ENCODE measurements around the gene UMODL1.

Gene UMODL1

GRCh38 chr21:42039470-42039901 lies 31.6 kb upstream of the UMODL1 start:
- peak; percentile 41 for DNase-seq (ENCODE audit: low read depth)
- TF ChIP-seq CTCF (IDR thresholded peaks at IDR 0.05; ENCODE audit: insufficient read depth, low read depth, low read length, missing control alignments), result no peak
- no peak overlapping the region for H3K4me3 ChIP-seq (ENCODE audit: low read length)

GRCh38 chr21:42039911-42040351 lies 31.2 kb upstream of the UMODL1 start:
- DNase-seq (ENCODE audit: low read depth), result no peak
- TF ChIP-seq CTCF (IDR thresholded peaks at IDR 0.05; ENCODE audit: insufficient read depth, low read depth, low read length, missing control alignments), result no peak
- H3K4me3 ChIP-seq (ENCODE audit: low read length), result no peak overlapping the region

GRCh38 chr21:42040411-42041180 lies 30.5 kb upstream of the UMODL1 start:
- TF ChIP-seq CTCF (IDR thresholded peaks at IDR 0.05; ENCODE audit: insufficient read depth, low read depth, low read length, missing control alignments), result no peak
- H3K4me3 ChIP-seq (ENCODE audit: low read length), result no peak overlapping the region
- DNase-seq (ENCODE audit: low read depth), result peak; percentile 94

GRCh38 chr21:42041246-42041645 lies 29.9 kb upstream of the UMODL1 start:
- TF ChIP-seq CTCF (IDR thresholded peaks at IDR 0.05; ENCODE audit: insufficient read depth, low read depth, low read length, missing control alignments), result no peak
- H3K4me3 ChIP-seq (ENCODE audit: low read length), result no peak overlapping the region
- DNase-seq (ENCODE audit: low read depth), result no peak

GRCh38 chr21:42041711-42042110 lies 29.4 kb upstream of the UMODL1 start:
- no peak overlapping the region for H3K4me3 ChIP-seq (ENCODE audit: low read length)
- DNase-seq (ENCODE audit: low read depth), result no peak
- TF ChIP-seq CTCF (IDR thresholded peaks at IDR 0.05; ENCODE audit: insufficient read depth, low read depth, low read length, missing control alignments), result no peak

- TF ChIP-seq CTCF (IDR thresholded peaks at IDR 0.05; ENCODE audit: insufficient read depth, low read depth, low read length, missing control alignments), result no peak
- no peak for DNase-seq (ENCODE audit: low read depth)
- H3K4me3 ChIP-seq (ENCODE audit: low read length), result no peak overlapping the region
Measured at GRCh38 chr21:42042651-42043050, 28.5 kb upstream of the UMODL1 start.

All from epithelial cell of esophagus (primary cell).